A549 treated with GW870086 at 1 μM for 4 hours (cell line): ENCODE data around the gene TUG1. TPM values are rescaled to one million over a fixed set of nuclear protein-coding genes. Genes with fewer than 3 reads are reported as not detected.

Experiments
- total RNA-seq: library from RNA; stranded (reverse); fragments of 200-300 nt; extraction: Qiagen RNA extraction; gene quantifications from 5 replicates; pipeline ENCODE4 v1.2.3, GENCODE V29; 2022; ENCODE audit warnings: low read depth

Gene TUG1
- 21.9 to 30.4 TPM (median 28.9 TPM) in 5 replicates for total RNA-seq

DNA sequence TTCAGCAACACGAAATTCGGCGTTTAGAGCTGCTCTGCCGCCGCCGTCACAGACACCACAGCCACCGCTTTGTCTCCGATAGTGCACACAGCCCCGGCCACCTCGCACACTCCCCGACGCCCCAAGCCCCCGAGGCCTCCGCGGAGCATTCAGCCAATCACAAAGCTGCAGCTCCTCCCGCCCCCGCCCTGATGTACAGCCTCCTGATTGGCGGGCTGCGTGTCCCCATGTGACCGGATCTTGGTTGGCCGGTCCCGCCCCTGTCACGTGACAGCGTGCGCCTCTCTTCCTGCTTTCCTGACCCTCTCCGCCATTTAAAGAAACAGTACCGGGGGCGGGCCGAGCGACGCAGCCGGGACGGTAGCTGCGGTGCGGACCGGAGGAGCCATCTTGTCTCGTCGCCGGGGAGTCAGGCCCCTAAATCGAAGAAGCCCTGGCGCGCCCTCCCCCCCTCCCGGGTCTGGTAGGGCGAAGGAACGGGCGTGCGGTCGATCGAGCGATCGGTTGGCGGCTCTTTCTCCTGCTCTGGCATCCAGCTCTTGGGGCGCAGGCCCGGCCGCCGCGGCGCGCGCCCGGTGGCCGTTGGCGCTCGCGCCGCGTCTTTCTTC, at the start of gene TUG1:
Gene TUG1, plus strand, starts transcription at position 342 of the 608 bp plus-strand sequence.

DNA sequence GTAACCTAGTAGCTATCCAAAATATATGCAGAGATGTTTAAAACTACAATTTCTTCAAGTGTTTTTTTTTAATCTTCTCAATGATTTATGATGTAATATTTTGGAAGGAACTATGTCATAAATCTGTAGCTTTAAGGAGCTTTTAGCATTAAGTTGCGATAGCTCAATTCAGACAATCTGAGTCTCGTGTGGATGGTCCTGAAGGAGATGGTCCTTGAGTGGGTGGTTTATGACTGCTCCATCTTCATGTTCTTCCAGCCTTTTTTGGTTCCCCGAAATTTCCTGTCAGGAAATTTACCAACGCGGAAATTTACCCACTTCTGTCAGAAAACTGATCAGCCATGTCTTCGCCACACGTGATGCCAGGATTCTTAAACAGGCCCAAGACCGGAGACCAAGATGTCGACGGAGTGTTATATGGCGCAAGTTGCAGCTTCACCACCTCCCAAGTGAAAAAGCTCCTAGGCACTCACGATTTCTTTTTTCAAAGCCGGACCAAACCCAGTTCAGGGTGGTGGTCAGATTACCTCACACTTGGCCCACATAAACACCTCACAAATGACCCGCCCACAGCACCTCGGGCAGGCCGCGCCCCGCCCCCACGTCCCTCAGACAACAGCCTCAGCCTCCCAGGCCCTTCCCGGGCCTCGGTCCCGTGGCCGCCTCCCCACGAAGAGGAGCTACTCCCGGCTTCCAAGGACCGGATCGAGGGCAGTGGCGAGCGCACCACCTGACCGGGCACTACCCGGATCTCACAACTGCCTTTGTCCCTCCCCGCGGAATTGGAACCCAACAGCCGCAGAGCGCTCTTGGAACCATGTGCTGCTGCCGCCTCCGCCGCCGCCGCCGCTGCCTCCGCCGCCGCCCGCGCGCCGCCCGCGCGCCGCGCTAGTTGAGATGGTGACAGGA, 796 bp upstream of the TUG1 start, which contains the start of gene MORC2:
Gene MORC2, minus strand, starts transcription at position 760 of the 909 bp plus-strand sequence. CDS start 885 bp downstream, outside the sequence.

Other genes with a start within 250 kb of the TUG1 start
- 12.3 to 15.1 TPM (median 13.6 TPM) in 5 replicates for gene MORC2, start 491 bp upstream of the TUG1 start, total RNA-seq
- 26.1 to 32.9 TPM (median 29.5 TPM) in 5 replicates for gene SMTN, start 112.1 kb downstream of the TUG1 start, total RNA-seq
- 57.6 to 74.4 TPM (median 67.3 TPM) in 5 replicates for gene SELENOM, start 138.3 kb downstream of the TUG1 start, total RNA-seq
- 0.46 to 0.57 TPM (median 0.51 TPM) in 5 replicates for gene INPP5J, start 153.7 kb downstream of the TUG1 start, total RNA-seq
- not detected in 5 replicates for gene PLA2G3, start 171.2 kb downstream of the TUG1 start, total RNA-seq
- 22.2 to 26.9 TPM (median 25.2 TPM) in 5 replicates for gene RNF185, start 190.9 kb downstream of the TUG1 start, total RNA-seq
- gene LIMK2, start 243.0 kb downstream of the TUG1 start, total RNA-seq: 6.6 to 9.9 TPM (median 7.9 TPM) in 5 replicates